ENCODE data around the gene SIRT3. TPM values are rescaled to one million over a fixed set of nuclear protein-coding genes. Genes with fewer than 3 reads are reported as not detected.
A peak's percentile ranks its signal among the peaks of the same experiment; 100 is the strongest.
"Not testable (repeated sequence)": the region's sequence is repeated elsewhere in the genome, so short reads cannot be mapped to it uniquely, and the experiment has no call there.

SIRT3 gene
- total and polyA plus RNA-seq, 5 donors, result 18.5 to 32.5 (median 26.4) TPM

GRCh38 chr11:200224-201003 lies 35.7 kb downstream of the SIRT3 start:
- peaks cover 1% of the 10 kb centered on the region for H3K4me1 ChIP-seq (ENCODE audit: control insufficient read depth, insufficient read depth, low read length)
- peak in 2 of 3 donors; percentile 42 to 43 for DNase-seq

DNA sequence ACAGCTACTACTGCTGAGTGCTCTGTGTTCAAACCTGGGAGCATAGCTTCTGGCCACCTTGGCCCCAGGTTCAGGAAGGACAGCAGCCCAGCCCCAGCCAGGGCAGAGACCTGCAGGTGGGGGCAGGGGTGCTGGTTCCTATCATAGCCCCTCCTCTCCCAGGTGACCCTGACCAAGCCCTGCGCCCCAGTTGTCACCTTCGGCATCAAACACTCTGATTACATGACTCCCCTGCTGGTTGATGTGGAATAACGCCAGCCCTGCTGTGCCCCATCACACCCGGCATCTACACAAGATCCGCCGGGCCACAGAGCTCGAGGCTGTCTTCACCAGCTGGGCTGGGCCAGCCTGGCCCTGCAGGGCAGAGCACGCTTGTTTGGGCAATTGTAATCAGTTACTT lies 36.4 kb downstream of the SIRT3 start:
- ATAC-seq (no peak), DNase-seq (peak in 2 of 3 donors; percentile 39 to 53)
- 78% methylated on average over 8 of the region's 8 CpGs for WGBS
- no peaks in the 10 kb centered on the region for H3K4me1 ChIP-seq (ENCODE audit: control insufficient read depth, insufficient read depth, low read length)
- intact Hi-C loops (cut with DNase I), result no loop called here
- no peaks in the 10 kb centered on the region for H3K9me3 ChIP-seq (ENCODE audit: control insufficient read depth, low read length)
- H3K4me3 ChIP-seq (ENCODE audit: low read length), result no peak overlapping the region
- no peak overlapping the region for H3K27ac ChIP-seq (ENCODE audit: low read length)
- no peaks in the 10 kb centered on the region for H3K27me3 ChIP-seq (ENCODE audit: control insufficient read depth, insufficient read depth)

More at GRCh38 chr11:200224-201003, 35.7 kb downstream of the SIRT3 start:
- Histone ChIP-seq H3K27me3 (ENCODE audit: control insufficient read depth, insufficient read depth) (no peaks in the 10 kb centered on the region), H3K4me3 (ENCODE audit: low read length) (no peak overlapping the region), H3K27ac (ENCODE audit: low read length) (no peak overlapping the region), H3K9me3 (ENCODE audit: control insufficient read depth, low read length) (no peaks in the 10 kb centered on the region)
- intact Hi-C loops (cut with DNase I), result no loop called here
- 93% methylated on average over 13 of the region's 13 CpGs for WGBS
- ATAC-seq, result no peak

DNA sequence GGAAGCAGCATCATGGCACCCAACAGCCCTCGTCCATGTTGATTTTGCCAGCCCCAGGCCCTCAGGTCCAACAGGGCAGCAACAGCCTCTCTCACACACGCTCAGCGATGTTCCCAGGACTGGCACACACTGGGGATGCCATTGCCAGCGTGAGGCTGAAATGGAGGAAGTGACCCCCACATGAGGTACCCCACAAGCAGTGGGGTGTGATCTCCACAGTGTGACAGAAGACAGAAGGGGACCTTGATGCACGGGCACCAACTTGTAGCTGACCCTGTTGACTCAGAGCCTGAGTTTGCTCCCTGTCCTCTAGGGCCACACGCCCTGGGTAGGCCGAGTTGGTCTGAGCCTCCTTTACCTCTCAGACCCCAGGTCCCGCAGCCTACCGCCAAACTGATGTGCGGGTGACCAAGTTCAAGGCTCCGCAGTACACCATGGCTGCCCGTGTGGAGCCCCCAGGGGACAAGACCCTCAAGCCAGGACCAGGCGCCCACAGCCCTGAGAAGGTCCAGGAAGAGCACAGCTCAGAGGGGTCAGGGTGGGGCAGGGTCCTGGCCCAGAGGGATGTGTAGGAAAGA lies 37.0 kb downstream of the SIRT3 start:
- ATAC-seq (no peak), DNase-seq (peak in 2 of 3 donors; percentile 28 to 58)
- no peak overlapping the region for H3K4me3 ChIP-seq (ENCODE audit: low read length)
- intact Hi-C loops (cut with DNase I), result no loop called here
- 89% methylated on average over 13 of the region's 13 CpGs for WGBS
- no peak overlapping the region for H3K27ac ChIP-seq (ENCODE audit: low read length)
- no peaks in the 10 kb centered on the region for H3K9me3 ChIP-seq (ENCODE audit: control insufficient read depth, low read length)
- no peaks in the 10 kb centered on the region for H3K27me3 ChIP-seq (ENCODE audit: control insufficient read depth, insufficient read depth)
- no peaks in the 10 kb centered on the region for H3K4me1 ChIP-seq (ENCODE audit: control insufficient read depth, insufficient read depth, low read length)

DNA sequence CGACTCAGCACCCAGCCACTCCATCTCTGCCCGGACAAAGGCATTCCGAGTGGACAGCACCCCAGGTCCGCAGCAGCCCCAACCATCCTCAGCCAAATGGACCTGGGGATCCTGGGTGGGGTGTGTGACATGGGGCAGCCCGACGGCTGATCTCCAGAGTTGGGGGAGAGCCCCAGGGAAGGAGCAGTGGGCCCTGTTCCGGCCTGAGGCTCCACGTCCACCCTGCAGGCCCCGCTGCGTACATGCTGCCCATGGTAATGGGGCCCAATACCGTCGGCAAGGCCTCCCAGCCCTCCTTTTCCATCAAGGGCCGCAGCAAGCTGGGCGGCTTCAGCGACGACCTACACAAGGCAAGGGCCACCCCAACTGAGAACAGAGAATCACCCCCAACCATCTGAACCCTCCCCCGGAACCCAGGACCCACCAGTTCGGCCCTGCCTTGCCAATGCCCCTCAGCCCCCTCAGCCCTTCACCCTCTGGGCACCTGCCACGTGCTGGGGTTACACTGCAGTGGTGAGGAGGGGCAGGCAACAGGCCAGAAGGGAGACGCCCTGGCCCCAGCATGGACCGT lies 37.8 kb downstream of the SIRT3 start:
- Histone ChIP-seq H3K27ac (ENCODE audit: low read length) (no peak overlapping the region), H3K4me3 (ENCODE audit: low read length) (no peak overlapping the region), H3K9me3 (ENCODE audit: control insufficient read depth, low read length) (no peaks in the 10 kb centered on the region), H3K27me3 (ENCODE audit: control insufficient read depth, insufficient read depth) (no peaks in the 10 kb centered on the region), H3K4me1 (ENCODE audit: control insufficient read depth, insufficient read depth, low read length) (no peaks in the 10 kb centered on the region)
- intact Hi-C loops (cut with DNase I), result no loop called here
- peak in 2 of 3 donors; percentile 52 to 56 for DNase-seq
- ATAC-seq, result no peak
- WGBS, result 85% methylated on average over 21 of the region's 21 CpGs

GRCh38 chr11:197741-198235 lies 38.4 kb downstream of the SIRT3 start:
- intact Hi-C loops (cut with DNase I), result no loop called here
- WGBS, result 84% methylated on average over 9 of the region's 9 CpGs
- no peak for ATAC-seq
- Histone ChIP-seq H3K27me3 (ENCODE audit: control insufficient read depth, insufficient read depth) (no peaks in the 10 kb centered on the region), H3K27ac (ENCODE audit: low read length) (no peak overlapping the region), H3K9me3 (ENCODE audit: control insufficient read depth, low read length) (no peaks in the 10 kb centered on the region), H3K4me1 (ENCODE audit: control insufficient read depth, insufficient read depth, low read length) (no peaks in the 10 kb centered on the region), H3K4me3 (ENCODE audit: low read length) (no peak overlapping the region)
- peak in 2 of 3 donors; percentile 34 to 59 for DNase-seq

DNA sequence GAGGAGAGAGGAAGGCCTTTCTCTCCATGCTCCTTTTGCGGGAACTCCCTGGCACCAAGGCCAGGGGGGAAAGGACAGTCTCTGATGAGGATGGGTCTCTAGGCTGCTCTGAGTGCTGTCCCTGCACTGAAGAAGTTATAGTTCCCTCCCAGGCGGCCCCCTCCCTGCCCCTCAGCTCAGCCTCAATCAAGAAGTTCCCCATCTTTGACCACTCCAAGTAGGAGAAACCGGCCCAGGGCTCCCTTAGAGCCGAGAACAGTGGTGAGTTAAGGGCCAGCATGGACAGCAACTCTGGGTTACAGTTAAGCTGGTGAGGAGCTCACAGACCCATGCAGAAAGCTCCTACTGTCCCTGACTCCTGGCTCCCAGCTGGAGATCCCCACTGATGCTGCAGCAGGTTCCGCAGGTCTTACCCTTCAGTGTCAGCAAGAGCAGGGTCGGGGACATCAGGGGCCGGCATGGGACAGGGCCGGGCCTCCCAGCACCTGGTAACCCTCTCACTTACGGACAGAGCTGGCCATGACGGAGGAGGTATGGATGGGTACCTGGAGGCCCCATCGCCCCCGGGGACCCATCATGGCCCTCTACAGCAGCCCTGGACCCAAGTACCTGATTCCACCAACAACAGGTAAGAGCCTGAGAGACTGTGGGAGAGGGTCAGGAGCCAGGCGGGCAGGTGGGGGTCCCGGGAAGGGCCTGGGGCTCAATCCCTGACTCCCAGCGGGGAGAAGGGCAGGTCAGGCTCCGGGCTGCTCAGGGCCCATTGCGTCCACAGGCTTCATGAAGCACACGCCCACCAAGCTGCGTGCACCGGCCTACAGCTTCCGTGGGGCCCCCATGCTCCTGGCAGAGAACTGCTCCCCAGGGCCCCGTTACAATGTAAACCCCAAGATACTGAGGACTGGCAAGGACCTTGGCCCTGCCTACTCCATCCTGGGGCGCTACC lies 39.1 kb downstream of the SIRT3 start:
- DNase-seq, result peak in 2 of 3 donors; percentile 37 to 44
- Histone ChIP-seq H3K27ac (ENCODE audit: low read length) (no peak overlapping the region), H3K9me3 (ENCODE audit: control insufficient read depth, low read length) (no peaks in the 10 kb centered on the region), H3K27me3 (ENCODE audit: control insufficient read depth, insufficient read depth) (no peaks in the 10 kb centered on the region), H3K4me1 (ENCODE audit: control insufficient read depth, insufficient read depth, low read length) (no peaks in the 10 kb centered on the region), H3K4me3 (ENCODE audit: low read length) (no peak overlapping the region)
- WGBS, result 83% methylated on average over 23 of the region's 23 CpGs
- intact Hi-C loops (cut with DNase I), result no loop called here
- no peak for ATAC-seq

DNA sequence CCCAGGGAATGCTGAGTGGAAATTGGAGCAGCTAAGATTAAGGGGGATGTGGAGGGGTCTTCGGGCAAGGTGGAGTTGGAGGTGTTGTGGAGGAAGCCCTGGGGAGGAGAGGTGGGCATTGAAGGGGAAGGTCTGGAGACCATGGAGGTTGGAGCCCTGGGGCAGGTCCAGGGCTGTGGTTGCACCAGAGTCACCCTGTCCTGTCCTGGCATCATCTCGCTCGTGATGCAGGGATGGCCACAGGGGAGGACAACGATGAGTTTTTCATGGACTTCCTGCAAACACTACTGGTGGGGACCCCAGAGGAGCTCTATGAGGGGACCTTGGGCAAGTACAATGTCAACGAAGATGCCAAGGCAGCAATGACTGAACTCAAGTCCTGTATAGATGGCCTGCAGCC lies 42.7 kb downstream of the SIRT3 start:
- peak; percentile 15 to 33 (median 23) for DNase-seq
- H3K27ac ChIP-seq (ENCODE audit: low read length); H3K27me3 ChIP-seq (ENCODE audit: control insufficient read depth, insufficient read depth); ATAC-seq; H3K4me1 ChIP-seq (ENCODE audit: control insufficient read depth, insufficient read depth, low read length); H3K4me3 ChIP-seq (ENCODE audit: low read length); H3K9me3 ChIP-seq (ENCODE audit: control insufficient read depth, low read length); intact Hi-C loops (cut with DNase I): not testable (repeated sequence)
- WGBS, result 76% methylated on average over 5 of the region's 5 CpGs

- H3K27ac ChIP-seq (ENCODE audit: low read length); H3K27me3 ChIP-seq (ENCODE audit: control insufficient read depth, insufficient read depth); H3K4me3 ChIP-seq (ENCODE audit: low read length); ATAC-seq; intact Hi-C loops (cut with DNase I); H3K9me3 ChIP-seq (ENCODE audit: control insufficient read depth, low read length); H3K4me1 ChIP-seq (ENCODE audit: control insufficient read depth, insufficient read depth, low read length): not testable (repeated sequence)
- 84% methylated on average over 3 of the region's 11 CpGs for WGBS
- DNase-seq, result peak in 1 of 3 donors; percentile 7
Observed at GRCh38 chr11:192674-193128, 43.4 kb downstream of the SIRT3 start, which contains the start of gene SCGB1C1. SCGB1C1 (plus strand) TSS chr11:193078; CDS start chr11:193100, 22 bp downstream.

DNA sequence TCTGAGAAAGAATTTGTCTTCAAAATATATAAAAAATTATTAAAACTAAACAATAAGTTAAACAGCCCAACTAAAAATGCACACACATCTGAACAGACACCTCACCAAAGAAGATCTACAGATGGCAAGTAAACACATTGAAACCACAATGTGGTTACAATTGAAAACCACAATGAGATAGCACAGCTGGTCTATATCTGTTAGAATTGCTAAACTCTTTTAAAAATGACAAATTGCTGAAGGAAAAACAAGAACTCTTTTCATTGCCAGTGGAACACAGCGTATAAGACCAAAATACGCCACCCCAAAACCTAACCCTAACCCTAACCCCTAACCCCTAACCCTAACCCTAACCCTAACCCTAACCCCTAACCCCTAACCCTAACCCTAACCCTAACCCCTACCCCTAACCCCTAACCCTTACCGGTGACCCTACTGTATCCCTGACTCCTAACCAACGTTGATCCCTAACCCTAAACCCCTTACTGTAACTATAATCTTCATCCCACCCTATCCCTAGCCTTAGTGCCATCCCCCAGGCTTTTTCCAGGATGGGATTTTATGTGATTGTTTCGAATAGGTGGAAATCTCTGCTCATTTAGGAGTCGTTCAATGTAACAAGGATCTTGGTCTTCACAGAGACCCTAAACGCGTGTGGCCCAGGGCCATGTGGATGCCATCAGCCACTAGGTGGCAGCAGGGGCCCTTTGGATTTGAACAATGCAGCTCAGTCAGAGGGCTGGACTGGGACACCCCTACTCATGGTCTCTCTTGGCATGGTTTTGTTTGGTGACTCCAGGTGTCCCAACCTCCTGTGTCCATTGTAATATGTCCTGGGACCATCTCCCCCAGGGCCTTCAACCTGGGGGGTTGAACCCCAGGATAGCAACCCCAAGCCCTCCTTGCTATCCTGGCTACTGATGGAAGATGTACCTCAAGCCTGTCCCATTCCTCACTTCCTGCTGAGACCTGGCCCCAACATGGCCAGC lies 44.4 kb downstream of the SIRT3 start:
- intact Hi-C loops (cut with DNase I); H3K4me1 ChIP-seq (ENCODE audit: control insufficient read depth, insufficient read depth, low read length); H3K27me3 ChIP-seq (ENCODE audit: control insufficient read depth, insufficient read depth); H3K9me3 ChIP-seq (ENCODE audit: control insufficient read depth, low read length); H3K27ac ChIP-seq (ENCODE audit: low read length); H3K4me3 ChIP-seq (ENCODE audit: low read length): not testable (repeated sequence)
- ATAC-seq, result peak; percentile 46 to 79
- WGBS, result 63% methylated on average over 4 of the region's 8 CpGs
- DNase-seq, result peak in 2 of 3 donors; percentile 34 to 74

All from right cardiac atrium (tissue), 5 donors.